Hepatocyte (in vitro differentiated cells): ENCODE results near the gene E2F7. TPM values are rescaled to one million over a fixed set of nuclear protein-coding genes. Genes with fewer than 3 reads are reported as not detected.

ENCODE experiments used
- DNase-seq: peaks from one replicate; pipeline ENCODE4 v3.0.0-alpha.2; 2016; ENCODE audit warnings: low spot score
- H2AFZ ChIP-seq: fragments of 200-600 bp; sonication (generic); 2 replicates; pipeline ENCODE4 v1.6.0; 2016; ENCODE audit warnings: antibody characterized with exemption, mild to moderate bottlenecking
- H3K27ac ChIP-seq: fragments of 200-600 bp; sonication (generic); 2 replicates; pipeline ENCODE4 v1.5.1; 2016; ENCODE audit warnings: mild to moderate bottlenecking
- H3K27me3 ChIP-seq: fragments of 200-600 bp; sonication (generic); 2 replicates; pipeline ENCODE4 v1.6.1; 2016
- H3K36me3 ChIP-seq: fragments of 200-600 bp; sonication (generic); replicated peaks from 2 replicates; pipeline ENCODE4 v1.5.1; 2016; ENCODE audit warnings: low read depth; ENCODE audit not compliant: insufficient read depth
- H3K4me1 ChIP-seq: fragments of 200-600 bp; sonication (generic); 2 replicates; pipeline ENCODE4 v1.5.1; 2016; ENCODE audit warnings: mild to moderate bottlenecking, moderate library complexity; ENCODE audit not compliant: insufficient read depth
- H3K4me2 ChIP-seq: fragments of 200-600 bp; sonication (generic); 2 replicates; pipeline ENCODE4 v1.6.0; 2016
- H3K4me3 ChIP-seq: fragments of 200-600 bp; sonication (generic); 2 replicates; pipeline ENCODE4 v1.5.1; 2016; ENCODE audit warnings: mild to moderate bottlenecking
- H3K79me2 ChIP-seq: fragments of 200-600 bp; sonication (generic); 2 replicates; pipeline ENCODE4 v1.6.0; 2017; ENCODE audit warnings: mild to moderate bottlenecking
- H3K9me2 ChIP-seq: fragments of 200-600 bp; sonication (generic); replicated peaks from 2 replicates; pipeline ENCODE4 v1.6.0; 2017; ENCODE audit warnings: mild to moderate bottlenecking; ENCODE audit not compliant: insufficient read depth
- H3K9me3 ChIP-seq: fragments of 200-600 bp; sonication (generic); 2 replicates; pipeline ENCODE4 v1.5.1; 2016; ENCODE audit warnings: low read depth, mild to moderate bottlenecking
- H4K20me1 ChIP-seq: fragments of 200-600 bp; sonication (generic); 2 replicates; pipeline ENCODE4 v1.6.0; 2016; ENCODE audit warnings: mild to moderate bottlenecking; ENCODE audit not compliant: insufficient read depth, poor library complexity, severe bottlenecking
- EZH2 ChIP-seq: fragments of 200-600 bp; sonication (generic); IDR thresholded peaks from 2 replicates; pipeline ENCODE4 v1.6.1; 2016; ENCODE audit warnings: antibody characterized with exemption, mild to moderate bottlenecking, borderline replicate concordance
- EZH2phosphoT487 ChIP-seq: fragments of 200-600 bp; sonication (generic); IDR thresholded peaks from one replicate; pipeline ENCODE4 v1.6.1; 2018; ENCODE audit warnings: antibody characterized with exemption, mild to moderate bottlenecking, low read depth, moderate library complexity; ENCODE audit not compliant: unreplicated experiment, severe bottlenecking
- WGBS: methylation state at CpG from one replicate; pipeline ENCODE4 v1.1.6; 2016; ENCODE audit warnings: low lambda C conversion rate; ENCODE audit errors: missing lambda C conversion rate; 5-methylcytosine and 5-hydroxymethylcytosine counted together
- polyA plus RNA-seq: library from polyadenylated mRNA; unstranded; fragments of >200 nt; fragmentation: Nextera tagmentation; extraction: Ambion mirVana; gene quantifications from 2 replicates; pipeline ENCODE4 v1.2.1, GENCODE V29; 2016
- total RNA-seq: library from RNA; depleted of rRNA; stranded (reverse); fragments of >200 nt; gene quantifications from 2 replicates; pipeline ENCODE4 v1.2.3, GENCODE V29; 2014
- TF ChIP-seq, protein P1 (sequence below): fragments of 200-600 bp; sonication (generic); IDR thresholded peaks from 2 replicates; pipeline ENCODE4 v1.5.1; 2016; ENCODE audit warnings: antibody characterized with exemption, mild to moderate bottlenecking; ENCODE audit not compliant: poor library complexity

The E2F7 gene
- total and polyA plus RNA-seq, 2 experiments from 2014 or later, result 2.0 to 3.5 TPM

DNA sequence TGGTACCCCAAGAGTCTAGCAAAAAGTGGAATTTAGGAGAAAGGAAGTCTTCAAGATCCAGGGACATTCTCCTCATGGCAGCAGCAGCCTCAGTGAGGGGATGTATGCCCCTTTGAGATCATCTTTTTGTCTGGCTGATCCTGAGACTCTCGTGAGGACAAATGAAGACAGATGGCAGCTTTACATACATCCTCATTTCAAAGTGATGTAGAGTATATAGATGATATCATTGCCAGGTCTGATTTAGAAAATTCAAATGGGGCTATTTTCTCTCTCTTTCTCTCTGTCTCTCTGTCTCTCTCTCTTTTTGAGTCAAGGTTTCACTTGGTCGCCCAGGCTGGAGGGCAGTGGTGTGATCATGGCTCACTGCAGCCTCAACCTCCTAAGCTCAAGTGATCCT, 61.5 kb downstream of the E2F7 start:
- TF ChIP-seq EZH2phosphoT487, result no peak
- 89% methylated on average over 2 of the region's 2 CpGs for WGBS
- Histone ChIP-seq H3K9me2 (no peaks in the 10 kb centered on the region), H3K4me3 (no peak overlapping the region), H3K79me2 (no peaks in the 10 kb centered on the region), H2AFZ (no peak overlapping the region), H3K4me1 (no peaks in the 10 kb centered on the region), H3K4me2 (no peak overlapping the region), H3K36me3 (no peaks in the 10 kb centered on the region), H3K27me3 (no peaks in the 10 kb centered on the region), H3K27ac (no peak overlapping the region), H4K20me1 (no peaks in the 10 kb centered on the region), H3K9me3 (no peaks in the 10 kb centered on the region)
- no peak for DNase-seq

DNA sequence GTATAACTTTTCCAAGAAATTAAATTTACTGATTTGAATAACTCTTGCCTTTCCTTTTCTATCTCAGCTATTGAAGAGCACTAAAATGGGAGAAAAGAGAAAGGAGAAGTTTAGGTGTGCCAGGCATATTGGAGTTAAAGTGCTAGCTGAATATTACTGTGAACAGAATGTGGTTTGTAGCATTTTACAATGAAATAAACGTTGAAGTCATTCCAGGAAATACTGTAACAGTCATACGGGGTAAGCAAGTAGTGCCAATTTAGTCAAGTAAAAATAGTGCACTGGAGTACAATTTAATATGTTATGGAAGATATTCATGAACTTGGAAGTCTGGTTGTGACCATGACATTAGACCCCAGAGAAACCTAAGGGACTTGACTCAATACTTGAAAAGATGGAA, 62.1 kb downstream of the E2F7 start:
- Histone ChIP-seq H3K27ac (no peak overlapping the region), H4K20me1 (no peaks in the 10 kb centered on the region), H3K4me3 (no peak overlapping the region), H3K36me3 (no peaks in the 10 kb centered on the region), H3K79me2 (no peaks in the 10 kb centered on the region), H3K9me3 (no peaks in the 10 kb centered on the region), H3K4me2 (no peak overlapping the region), H3K27me3 (no peaks in the 10 kb centered on the region), H3K9me2 (no peaks in the 10 kb centered on the region), H2AFZ (no peak overlapping the region), H3K4me1 (no peaks in the 10 kb centered on the region)
- TF ChIP-seq EZH2, result no peak
- WGBS, result 57% methylated on average over 2 of the region's 2 CpGs
- DNase-seq, result no peak

DNA sequence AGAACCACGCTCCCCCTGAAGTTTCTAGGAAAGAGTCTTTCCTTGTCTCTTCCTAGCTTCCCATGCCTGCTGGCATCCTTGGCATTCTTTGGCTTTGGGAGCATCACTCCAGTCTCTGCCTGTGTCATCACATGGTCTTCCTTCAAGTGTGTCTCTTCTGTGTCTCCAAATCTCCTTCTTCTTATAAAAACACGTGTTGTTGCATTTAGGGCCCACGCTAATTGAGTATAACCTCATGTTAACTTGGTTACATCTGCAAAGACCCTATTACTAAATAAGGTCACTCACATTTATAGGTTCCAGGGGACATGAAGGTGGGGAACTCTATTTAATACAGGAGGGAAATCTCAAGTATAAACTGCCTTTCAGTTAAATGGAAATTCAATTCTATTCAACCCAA, 63.0 kb downstream of the E2F7 start:
- no peak for TF ChIP-seq EZH2
- TF ChIP-seq EZH2phosphoT487, result no peak
- TF ChIP-seq, protein P1, sequence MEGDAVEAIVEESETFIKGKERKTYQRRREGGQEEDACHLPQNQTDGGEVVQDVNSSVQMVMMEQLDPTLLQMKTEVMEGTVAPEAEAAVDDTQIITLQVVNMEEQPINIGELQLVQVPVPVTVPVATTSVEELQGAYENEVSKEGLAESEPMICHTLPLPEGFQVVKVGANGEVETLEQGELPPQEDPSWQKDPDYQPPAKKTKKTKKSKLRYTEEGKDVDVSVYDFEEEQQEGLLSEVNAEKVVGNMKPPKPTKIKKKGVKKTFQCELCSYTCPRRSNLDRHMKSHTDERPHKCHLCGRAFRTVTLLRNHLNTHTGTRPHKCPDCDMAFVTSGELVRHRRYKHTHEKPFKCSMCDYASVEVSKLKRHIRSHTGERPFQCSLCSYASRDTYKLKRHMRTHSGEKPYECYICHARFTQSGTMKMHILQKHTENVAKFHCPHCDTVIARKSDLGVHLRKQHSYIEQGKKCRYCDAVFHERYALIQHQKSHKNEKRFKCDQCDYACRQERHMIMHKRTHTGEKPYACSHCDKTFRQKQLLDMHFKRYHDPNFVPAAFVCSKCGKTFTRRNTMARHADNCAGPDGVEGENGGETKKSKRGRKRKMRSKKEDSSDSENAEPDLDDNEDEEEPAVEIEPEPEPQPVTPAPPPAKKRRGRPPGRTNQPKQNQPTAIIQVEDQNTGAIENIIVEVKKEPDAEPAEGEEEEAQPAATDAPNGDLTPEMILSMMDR, result no peak
- H4K20me1 ChIP-seq, result no peaks in the 10 kb centered on the region
- 93% methylated on average over 3 of the region's 3 CpGs for WGBS
- H3K9me3 ChIP-seq, result no peaks in the 10 kb centered on the region
- no peaks in the 10 kb centered on the region for H3K4me1 ChIP-seq
- H3K9me2 ChIP-seq, result no peaks in the 10 kb centered on the region
- no peaks in the 10 kb centered on the region for H3K27me3 ChIP-seq
- H3K4me3 ChIP-seq, result no peak overlapping the region
- no peaks in the 10 kb centered on the region for H3K36me3 ChIP-seq
- H3K79me2 ChIP-seq, result no peaks in the 10 kb centered on the region
- DNase-seq, result no peak
- H3K4me2 ChIP-seq, result no peak overlapping the region
- no peak overlapping the region for H3K27ac ChIP-seq
- no peak overlapping the region for H2AFZ ChIP-seq

DNA sequence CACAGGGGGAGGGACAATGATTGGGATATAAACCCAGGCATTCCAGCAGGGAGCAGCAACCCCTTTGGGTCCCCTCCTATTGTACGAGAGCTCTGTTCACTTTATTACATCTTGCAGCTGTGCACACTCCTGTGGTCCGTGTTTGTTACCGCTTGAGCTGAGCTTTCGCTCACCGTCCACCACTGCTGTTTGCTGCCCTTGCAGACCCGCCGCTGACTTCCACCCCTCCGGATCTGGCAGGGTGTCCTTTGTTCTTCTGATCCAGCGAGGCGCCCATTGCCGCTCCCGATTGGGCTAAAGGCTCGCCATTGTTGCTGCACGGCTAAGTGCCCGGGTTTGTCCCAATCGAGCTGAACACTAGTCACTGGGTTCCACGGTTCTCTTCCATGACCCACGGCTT, 64.1 kb downstream of the E2F7 start:
- H3K4me3 ChIP-seq, result no peak overlapping the region
- TF ChIP-seq EZH2phosphoT487 (no peak), EZH2 (no peak)
- TF ChIP-seq, protein P1, result no peak
- H3K4me2 ChIP-seq, result no peak overlapping the region
- no peaks in the 10 kb centered on the region for H3K79me2 ChIP-seq
- DNase-seq, result no peak
- H2AFZ ChIP-seq, result no peak overlapping the region
- no peaks in the 10 kb centered on the region for H3K4me1 ChIP-seq
- no peaks in the 10 kb centered on the region for H4K20me1 ChIP-seq
- H3K9me3 ChIP-seq, result no peaks in the 10 kb centered on the region
- no peaks in the 10 kb centered on the region for H3K36me3 ChIP-seq
- no peaks in the 10 kb centered on the region for H3K27me3 ChIP-seq
- H3K27ac ChIP-seq, result no peak overlapping the region
- WGBS, result 92% methylated on average over 18 of the region's 18 CpGs
- no peaks in the 10 kb centered on the region for H3K9me2 ChIP-seq
